SIG-M5 treated with dmso at 0.1 percent for 504 hours (cell line): ENCODE results near the gene RGCC.
A peak's percentile ranks its signal among the peaks of the same experiment; 100 is the strongest.
"Not testable (repeated sequence)": the region's sequence is repeated elsewhere in the genome, so short reads cannot be mapped to it uniquely, and the experiment has no call there.

ENCODE experiments used
- DNase-seq: peaks from one replicate; lab custom pipeline; 2025; ENCODE audit not compliant: unreplicated experiment; lab: John Stamatoyannopoulos, UW

Gene RGCC

GRCh38 chr13:41488124-41488523 is 30.8 kb downstream of the RGCC start:
- no peak for DNase-seq

- no peak for DNase-seq
Observed at GRCh38 chr13:41490371-41491015, 33.1 kb downstream of the RGCC start.

- no peak for DNase-seq
Observed at GRCh38 chr13:41491436-41491835, 34.1 kb downstream of the RGCC start.

GRCh38 chr13:41492432-41493260 is 35.3 kb downstream of the RGCC start:
- DNase-seq = peak; percentile 29

GRCh38 chr13:41494202-41494601 is 36.9 kb downstream of the RGCC start:
- DNase-seq = no peak

GRCh38 chr13:41495044-41495443 is 37.7 kb downstream of the RGCC start:
- DNase-seq = no peak

GRCh38 chr13:41496420-41497234 is 39.3 kb downstream of the RGCC start:
- no peak for DNase-seq

GRCh38 chr13:41497436-41497835 is 40.1 kb downstream of the RGCC start:
- DNase-seq = no peak

GRCh38 chr13:41499452-41499851 is 42.1 kb downstream of the RGCC start:
- DNase-seq = no peak

- no peak for DNase-seq
Observed at GRCh38 chr13:41500511-41500910, 43.2 kb downstream of the RGCC start.

- peak; percentile 31 for DNase-seq
Observed at GRCh38 chr13:41501281-41501680, 43.9 kb downstream of the RGCC start.

- no peak for DNase-seq
Observed at GRCh38 chr13:41502031-41502430, 44.7 kb downstream of the RGCC start.

GRCh38 chr13:41502673-41503072 is 45.3 kb downstream of the RGCC start:
- DNase-seq = no peak

- DNase-seq = no peak
Observed at GRCh38 chr13:41503356-41503755, 46.0 kb downstream of the RGCC start.

GRCh38 chr13:41504657-41505056 is 47.3 kb downstream of the RGCC start:
- DNase-seq = not testable (repeated sequence)

- no peak for DNase-seq
Observed at GRCh38 chr13:41505209-41505835, 48.0 kb downstream of the RGCC start.

- DNase-seq = no peak
Observed at GRCh38 chr13:41506312-41506711, 49.0 kb downstream of the RGCC start.

- DNase-seq = no peak
Observed at GRCh38 chr13:41509971-41510370, 52.6 kb downstream of the RGCC start.

- no peak for DNase-seq
Observed at GRCh38 chr13:41511827-41512226, 54.5 kb downstream of the RGCC start.

- no peak for DNase-seq
Observed at GRCh38 chr13:41512441-41512840, 55.1 kb downstream of the RGCC start.

GRCh38 chr13:41513600-41513999 is 56.2 kb downstream of the RGCC start:
- no peak for DNase-seq
